K562 treated with DMSO at 1 percent for 12 hours (cell line): ENCODE data around the gene VWC2L. TPM values are rescaled to one million over a fixed set of nuclear protein-coding genes. Genes with fewer than 3 reads are reported as not detected.

Experiments used
- total RNA-seq: library from RNA; unstranded; fragments of 300-600 nt; gene quantifications from 2 replicates; pipeline ENCODE4 v1.2.3, GENCODE V29; 2022; ENCODE audit not compliant: insufficient read depth

VWC2L gene
- total RNA-seq = not detected in 2 replicates

DNA sequence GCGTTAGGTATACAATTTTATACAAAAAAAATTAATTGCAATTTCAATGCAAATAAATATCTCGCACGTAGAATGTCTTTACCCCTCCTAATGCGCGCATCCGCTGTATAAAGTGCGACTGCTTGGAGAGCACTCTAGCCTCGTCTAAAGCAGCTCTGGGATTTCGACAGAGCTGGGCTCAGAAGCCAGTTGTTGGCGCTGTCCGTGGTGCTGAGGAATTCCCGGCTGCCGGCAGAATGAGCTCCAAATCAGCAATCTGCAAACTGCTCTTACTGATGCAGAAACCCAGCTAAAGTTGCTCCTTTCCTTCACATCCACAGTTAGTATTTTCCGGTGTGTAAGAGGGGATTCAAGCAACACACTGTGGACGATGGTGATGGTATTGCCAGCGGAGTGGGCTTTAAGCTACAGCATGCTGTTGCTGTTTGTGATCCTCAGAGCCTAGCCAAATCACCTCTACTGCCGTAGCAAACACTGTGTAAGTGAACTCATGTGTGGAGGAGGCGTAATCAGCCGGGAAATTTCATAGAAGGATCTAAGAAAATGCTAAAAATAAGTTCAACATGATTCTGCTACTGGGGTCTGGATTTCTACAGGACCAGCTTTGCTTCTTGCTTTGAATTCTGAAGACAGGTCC lies at the start of gene VWC2L:
Gene VWC2L (plus strand): TSS at position 137 of the 637 bp plus-strand sequence. CDS start 3,140 bp downstream, outside the sequence.

